NCI-H2196 (cell line): ENCODE data around the gene NEK4.
"Not testable (repeated sequence)": the region's sequence is repeated elsewhere in the genome, so short reads cannot be mapped to it uniquely, and the experiment has no call there.

Experiments
- DNase-seq: peaks from one replicate; lab custom pipeline; 2025; ENCODE audit not compliant: unreplicated experiment; lab: John Stamatoyannopoulos, UW

NEK4 gene

DNA sequence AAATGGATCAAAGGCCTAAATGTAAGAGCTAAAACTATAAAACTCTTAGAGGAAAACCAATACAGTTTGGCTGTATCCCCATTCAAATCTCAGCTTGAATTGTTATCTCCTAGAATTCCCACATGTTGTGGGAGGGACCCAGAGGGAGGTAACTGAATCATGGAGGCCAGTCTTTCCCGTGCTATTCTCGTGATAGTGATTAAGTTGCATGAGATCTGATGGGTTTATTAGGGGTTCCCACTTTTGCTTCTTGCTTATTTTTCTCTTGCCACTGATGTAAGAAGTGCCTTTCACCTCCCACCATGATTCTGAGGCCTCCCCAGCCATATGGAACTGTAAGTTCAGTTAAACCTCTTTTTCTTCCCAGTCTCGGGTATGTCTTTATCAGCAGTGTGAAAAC lies 94.5 kb downstream of the NEK4 start:
- not testable (repeated sequence) for DNase-seq

DNA sequence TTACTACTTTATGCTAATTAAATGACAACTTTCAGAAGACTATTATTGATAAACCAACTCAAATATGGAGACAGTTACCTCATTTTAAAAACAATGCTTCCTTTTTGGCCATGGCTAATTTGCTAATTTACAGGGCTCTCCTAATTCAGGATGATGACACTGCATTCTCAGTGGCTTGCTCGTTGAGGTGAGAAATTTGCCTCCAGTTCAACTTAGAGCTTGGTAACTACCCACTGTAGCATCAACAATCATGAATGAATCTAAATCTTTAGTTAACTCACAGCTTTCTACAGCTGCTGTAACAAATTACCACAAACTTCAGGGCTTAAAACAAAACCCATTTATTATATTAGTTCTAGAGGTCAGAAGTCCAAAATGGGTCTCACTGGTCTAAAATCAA lies 99.1 kb downstream of the NEK4 start:
- no peak for DNase-seq

DNA sequence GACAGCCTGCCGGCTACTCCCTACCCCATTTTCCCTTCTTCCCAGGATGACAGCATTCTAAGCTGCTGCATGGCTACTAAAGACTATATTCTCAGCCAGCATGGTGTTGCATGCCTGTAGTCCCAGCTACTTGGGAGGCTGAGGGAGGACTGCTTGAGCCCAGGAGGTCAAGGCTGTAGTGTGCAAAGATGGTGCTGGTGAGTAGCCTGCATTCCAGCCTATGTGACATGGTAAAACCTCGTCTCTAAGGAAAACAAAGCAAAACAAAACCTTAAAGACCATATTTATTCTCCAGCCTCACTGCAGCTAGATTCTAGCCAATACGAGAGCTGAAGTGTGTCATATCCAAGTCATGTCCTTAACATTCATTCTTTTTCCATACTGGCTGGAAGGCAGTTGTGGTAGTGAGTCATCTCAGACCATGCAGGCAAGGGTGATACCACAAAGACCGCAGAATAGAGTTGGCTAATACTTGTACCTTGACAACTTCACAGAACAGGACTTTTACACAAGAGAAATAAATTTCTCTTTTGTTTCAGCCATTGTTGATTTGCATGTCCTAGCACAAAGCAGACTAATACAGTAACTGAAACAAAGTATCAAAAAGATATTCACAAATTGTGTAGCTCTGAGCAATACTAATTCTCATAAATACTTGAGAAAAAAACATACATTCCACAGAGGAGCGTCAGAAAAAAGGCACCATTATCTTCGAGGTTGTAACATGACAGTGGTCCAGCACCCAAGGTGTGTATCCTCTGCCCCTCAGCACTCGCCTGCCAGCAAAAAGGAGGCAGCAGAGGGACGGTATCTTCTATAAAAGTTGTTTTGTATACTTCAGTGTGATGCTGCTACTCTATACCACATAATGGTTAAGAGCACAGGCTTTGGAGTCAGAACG lies 99.9 kb downstream of the NEK4 start:
- DNase-seq: no peak

DNA sequence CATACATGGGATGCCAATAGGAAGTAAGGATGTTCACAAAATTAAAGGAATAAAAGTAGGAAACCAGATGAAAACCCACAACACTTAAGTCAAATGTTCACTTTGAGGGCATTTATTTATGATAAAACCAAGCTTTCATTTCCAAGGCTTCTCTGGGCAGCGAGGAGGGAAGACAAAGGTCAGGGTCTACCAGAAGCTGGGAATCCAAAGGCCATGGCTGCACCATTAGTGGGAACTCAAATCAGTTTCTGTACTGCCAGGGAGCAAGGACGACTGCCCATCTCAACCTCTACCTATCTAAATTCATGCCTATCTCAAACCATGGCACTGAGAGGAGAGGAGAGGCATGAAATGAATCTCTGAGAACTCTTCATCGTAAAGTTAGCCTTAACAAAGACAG lies 107.6 kb downstream of the NEK4 start:
- no peak for DNase-seq

DNA sequence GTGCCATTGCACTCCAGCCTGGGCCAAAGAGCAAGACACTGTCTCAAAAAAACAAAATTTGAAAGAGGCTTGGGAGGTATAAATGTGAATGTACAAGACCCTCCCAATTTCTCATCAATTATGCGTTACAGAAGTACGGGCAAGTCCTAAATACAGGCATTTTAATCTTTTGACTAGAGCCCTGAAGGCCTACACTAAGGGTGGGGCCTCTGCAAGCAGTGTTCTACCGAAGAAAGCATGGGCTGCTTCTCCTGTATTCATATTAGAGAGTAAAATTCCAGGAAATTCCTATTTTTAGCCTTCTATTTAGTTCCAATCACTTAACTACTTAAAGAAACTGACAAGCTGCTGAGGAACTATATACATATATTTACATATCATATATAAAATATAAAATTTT lies 110.7 kb downstream of the NEK4 start:
- DNase-seq: no peak
